K562 (cell line): ENCODE measurements around the gene GPR183. TPM values are rescaled to one million over a fixed set of nuclear protein-coding genes. Genes with fewer than 3 reads are reported as not detected.

Experiments
- ATAC-seq: fragments of 200-7000 bp; cut with Tn5 transposase; 3 replicates; pipeline ENCODE4 v1.9.1; 2020; ENCODE audit warnings: moderate library complexity
- BruUV-seq: library from RNA; stranded (reverse); fragments of 400-500 nt; replicated peaks from 2 replicates; lab custom pipeline; 2021; lab: Mats Ljungman, UMichigan
- CTCF ChIA-PET: fragments of 300-600 bp; formaldehyde crosslinking; extraction: SDS; loops from one replicate; lab custom pipeline; 2021; ENCODE audit warnings: low intra/inter-chr PET ratio; lab: Yijun Ruan, JAX
- POLR2A ChIA-PET: fragments of 300-600, 350-650 bp; sonication (Branson Sonifier 250); formaldehyde crosslinking; extraction: SDS; loops from one replicate; lab custom pipeline; 2021; ENCODE audit warnings: antibody characterized with exemption, inconsistent platforms; lab: Yijun Ruan, JAX
- DNase-seq, 4 experiments: peaks; one replicate each; pipeline versions ENCODE4 v3.0.0 to v3.0.0-alpha.2; 2011 to 2018; ENCODE audit warnings: low spot score in 3 of 4, mixed read lengths in 3 of 4; ENCODE audit errors: extremely low read depth in 1 of 4
- FAIRE-seq: peaks from 2 replicates; lab custom pipeline; 2011; peaks lifted over from hg19 to GRCh38; lab: Jason Lieb, UNC
- H2AFZ ChIP-seq: 2 replicates; pipeline ENCODE4 v1.6.0; 2011; ENCODE audit warnings: low read depth, low read length, control low read depth, inconsistent platforms
- H3K27ac ChIP-seq: fragments of 200-600 bp; 3 replicates; pipeline ENCODE4 v1.8.0; 2011; ENCODE audit warnings: low read depth, mild to moderate bottlenecking, control low read depth, inconsistent platforms, low read length, moderate library complexity, mixed read lengths; ENCODE audit errors: extremely low read depth
- H3K27me3 ChIP-seq, 2 experiments: fragments of 300-600 bp in 1 of 2; 2 replicates in 1 of 2; 3 replicates in 1 of 2; pipeline versions ENCODE4 v1.6.0 to v1.8.0; 2011; ENCODE audit warnings: inconsistent platforms in 2 of 2, low read length in 2 of 2, mild to moderate bottlenecking in 1 of 2, mixed read lengths in 1 of 2, moderate library complexity in 1 of 2; ENCODE audit not compliant: control insufficient read depth in 2 of 2, insufficient read depth in 2 of 2
- H3K36me3 ChIP-seq: fragments of 300-600 bp; 3 replicates; pipeline ENCODE4 v1.8.0; 2011; ENCODE audit warnings: mild to moderate bottlenecking, low read length, inconsistent platforms; ENCODE audit not compliant: control insufficient read depth, insufficient read depth
- H3K4me1 ChIP-seq, 2 experiments: fragments of 200-600 bp in 1 of 2; replicated peaks in 1 of 2; 2 replicates in 1 of 2; 3 replicates in 1 of 2; pipeline versions ENCODE4 v1.5.1 to v1.8.0; 2011; ENCODE audit warnings: inconsistent platforms in 2 of 2, low read length in 2 of 2, mild to moderate bottlenecking in 1 of 2, mixed read lengths in 1 of 2, moderate library complexity in 1 of 2; ENCODE audit not compliant: control insufficient read depth in 2 of 2, insufficient read depth in 2 of 2
- H3K4me2 ChIP-seq: 2 replicates; pipeline ENCODE4 v1.6.1; 2011; ENCODE audit warnings: low read length, control low read depth, inconsistent platforms, mixed read lengths; ENCODE audit not compliant: insufficient read depth
- H3K4me3 ChIP-seq: fragments of 200-600 bp; sonication (generic), shearing (Covaris generic); 2 replicates; pipeline ENCODE4 v1.5.1; 2016; ENCODE audit warnings: control low read depth, inconsistent platforms
- H3K79me2 ChIP-seq: fragments of 200-600 bp; 3 replicates; pipeline ENCODE4 v1.8.0; 2011; ENCODE audit warnings: low read length, inconsistent platforms; ENCODE audit not compliant: control insufficient read depth, insufficient read depth
- H3K9ac ChIP-seq, 2 experiments: 2 replicates each; pipeline versions ENCODE4 v1.6.0 to v1.6.1; 2011; ENCODE audit warnings: low read depth in 2 of 2, low read length in 2 of 2, control low read depth in 1 of 2, inconsistent platforms in 1 of 2, mild to moderate bottlenecking in 1 of 2, mixed read lengths in 1 of 2; ENCODE audit not compliant: insufficient read depth in 1 of 2
- H3K9me1 ChIP-seq: one replicate; pipeline ENCODE4 v1.6.0; 2011; ENCODE audit warnings: inconsistent platforms, mild to moderate bottlenecking, low read length, moderate library complexity; ENCODE audit not compliant: control insufficient read depth, insufficient read depth
- H3K9me3 ChIP-seq: replicated peaks from 2 replicates; pipeline ENCODE4 v1.5.1; 2011; ENCODE audit warnings: low read depth, low read length, inconsistent platforms; ENCODE audit not compliant: control insufficient read depth, insufficient read depth
- H4K20me1 ChIP-seq: replicated peaks from 2 replicates; pipeline ENCODE4 v1.6.1; 2011; ENCODE audit warnings: low read length, inconsistent platforms, mixed read lengths; ENCODE audit not compliant: control insufficient read depth, insufficient read depth
- CEBPB ChIP-seq: fragments of 450-650 bp; IDR thresholded peaks from 2 replicates; pipeline ENCODE4 v1.6.1; 2016; ENCODE audit warnings: missing genetic modification characterization, missing compliant biosample characterization
- ZNF830 ChIP-seq: fragments of 250-450 bp; sonication (Bioruptor Pico); IDR thresholded peaks from 2 replicates; pipeline ENCODE4 v1.5.0; 2021; ENCODE audit warnings: mild to moderate bottlenecking
- in situ Hi-C: fragments of 300-500 bp; cut with MboI; formaldehyde crosslinking; loops from 4 replicates; pipeline ENCODE4 v1.15.0; 2018; ENCODE audit warnings: inconsistent platforms, mixed read lengths
- intact Hi-C: fragments of 100-400 bp; cut with micrococcal nuclease; formaldehyde crosslinking; loops from 2 replicates; pipeline ENCODE4 v1.14.2; 2022
- polyA plus RNA-seq, 8 experiments: library from polyadenylated mRNA; depleted of rRNA in 4 of 8; stranded (reverse) in 5 of 8; unstranded in 3 of 8; fragments of >200 nt; fragmentation: Nextera tagmentation in 2 of 8; fragmentation: Illumina TruSeq in 1 of 8; extraction: Ambion mirVana in 2 of 8; extraction: Trizol in 1 of 8; gene quantifications; 2 replicates each; pipeline versions ENCODE4 v1.2.1 to v1.2.3, GENCODE V29; 2011 to 2014; ENCODE audit warnings: inconsistent platforms in 1 of 8, missing spikeins in 1 of 8
- total RNA-seq, 7 experiments: library from RNA; depleted of rRNA in 6 of 7; stranded (reverse); fragments of >200 nt in 6 of 7; fragmentation: Illumina TruSeq in 2 of 7; extraction: Trizol in 2 of 7; gene quantifications; 2 replicates each; pipeline versions ENCODE4 v1.2.1 to v1.2.3, GENCODE V29; 2011 to 2021; ENCODE audit warnings: low replicate concordance in 1 of 7
- TF ChIP-seq, protein P1 (sequence below): sonication (generic); formaldehyde crosslinking; IDR thresholded peaks from 2 replicates; pipeline ENCODE4 v1.8.1; 2022; ENCODE audit warnings: missing genetic modification reagents
- TF ChIP-seq, protein P2 (sequence below): fragments of 450-650 bp; IDR thresholded peaks from 2 replicates; pipeline ENCODE4 v1.6.1; 2014; ENCODE audit warnings: low read depth, mild to moderate bottlenecking, moderate library complexity, borderline replicate concordance

Gene GPR183
- total and polyA plus RNA-seq, 9 of the 15 experiments (the other 6 are each of a cell fraction or from before 2014, with no cell fraction given) = 1.3 to 10.2 (median 3.7) TPM

DNA sequence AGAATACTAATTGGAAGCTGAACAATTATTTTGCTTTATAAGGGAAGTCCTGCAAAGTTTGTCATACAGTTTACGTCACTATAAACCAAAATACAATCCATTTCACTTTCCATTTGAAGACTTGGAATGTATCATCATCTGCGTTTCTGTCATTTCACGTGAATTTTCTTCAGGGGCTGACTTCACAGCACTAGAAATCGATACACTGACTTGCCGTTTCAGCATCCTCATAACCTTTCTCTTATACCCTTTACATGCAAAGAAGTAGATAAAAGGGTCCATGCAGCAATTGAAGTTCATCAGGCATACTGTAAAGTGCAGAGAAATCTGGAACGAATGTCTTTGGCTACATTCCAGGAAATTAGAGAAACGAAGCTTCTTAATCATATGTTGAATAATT, 12.2 kb downstream of the GPR183 start (continued):
- TF ChIP-seq, protein P1, sequence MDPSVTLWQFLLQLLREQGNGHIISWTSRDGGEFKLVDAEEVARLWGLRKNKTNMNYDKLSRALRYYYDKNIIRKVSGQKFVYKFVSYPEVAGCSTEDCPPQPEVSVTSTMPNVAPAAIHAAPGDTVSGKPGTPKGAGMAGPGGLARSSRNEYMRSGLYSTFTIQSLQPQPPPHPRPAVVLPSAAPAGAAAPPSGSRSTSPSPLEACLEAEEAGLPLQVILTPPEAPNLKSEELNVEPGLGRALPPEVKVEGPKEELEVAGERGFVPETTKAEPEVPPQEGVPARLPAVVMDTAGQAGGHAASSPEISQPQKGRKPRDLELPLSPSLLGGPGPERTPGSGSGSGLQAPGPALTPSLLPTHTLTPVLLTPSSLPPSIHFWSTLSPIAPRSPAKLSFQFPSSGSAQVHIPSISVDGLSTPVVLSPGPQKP (CRISPR knock-in tag) = no peak

DNA sequence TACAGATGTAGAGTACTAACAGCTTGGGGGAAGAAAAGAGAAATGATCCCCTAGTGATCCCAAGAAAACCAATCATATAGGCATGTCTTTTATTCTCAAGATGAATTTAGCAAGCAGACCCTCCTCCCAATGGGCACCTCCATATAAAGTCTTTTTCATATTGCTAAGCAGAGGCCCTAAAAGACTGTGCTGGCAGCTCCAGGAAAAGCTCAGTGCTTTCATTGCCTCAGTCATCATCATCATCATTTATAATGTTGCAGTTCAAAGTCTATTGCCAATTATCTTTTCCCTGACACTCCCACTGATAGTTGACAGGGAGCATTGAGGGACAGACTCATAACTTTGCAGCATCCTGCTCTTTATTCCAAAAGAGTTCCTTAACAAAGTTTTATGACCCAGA, 13.0 kb downstream of the GPR183 start:
- no peaks in the 10 kb centered on the region for H3K27me3 ChIP-seq
- no peaks in the 10 kb centered on the region for H3K9me3 ChIP-seq
- H3K9ac ChIP-seq = no peak overlapping the region
- ChIA-PET POLR2A (interaction anchor here (1.4 kb wide), 1 partner anchor 8 kb away, joined by 5 read pairs; no protein-coding TSS in a partner anchor), CTCF (no interaction called here)
- no peak for FAIRE-seq
- H4K20me1 ChIP-seq = no peaks in the 10 kb centered on the region
- no TSS peak for BruUV-seq
- H3K4me3 ChIP-seq = no peak overlapping the region
- H3K36me3 ChIP-seq = peaks cover 14% of the 10 kb centered on the region
- in situ Hi-C loops (no loop called here), intact Hi-C loops (no loop called here)
- no peak overlapping the region for H2AFZ ChIP-seq
- no peaks in the 10 kb centered on the region for H3K9me1 ChIP-seq
- H3K4me1 ChIP-seq = peaks cover 0 to 3% of the 10 kb centered on the region in 2 experiments; a peak in 1 of 5 replicates
- H3K4me2 ChIP-seq = no peak overlapping the region
- TF ChIP-seq CEBPB (no peak), ZNF830 (CRISPR knock-in tag) (no peak)
- TF ChIP-seq, protein P2, sequence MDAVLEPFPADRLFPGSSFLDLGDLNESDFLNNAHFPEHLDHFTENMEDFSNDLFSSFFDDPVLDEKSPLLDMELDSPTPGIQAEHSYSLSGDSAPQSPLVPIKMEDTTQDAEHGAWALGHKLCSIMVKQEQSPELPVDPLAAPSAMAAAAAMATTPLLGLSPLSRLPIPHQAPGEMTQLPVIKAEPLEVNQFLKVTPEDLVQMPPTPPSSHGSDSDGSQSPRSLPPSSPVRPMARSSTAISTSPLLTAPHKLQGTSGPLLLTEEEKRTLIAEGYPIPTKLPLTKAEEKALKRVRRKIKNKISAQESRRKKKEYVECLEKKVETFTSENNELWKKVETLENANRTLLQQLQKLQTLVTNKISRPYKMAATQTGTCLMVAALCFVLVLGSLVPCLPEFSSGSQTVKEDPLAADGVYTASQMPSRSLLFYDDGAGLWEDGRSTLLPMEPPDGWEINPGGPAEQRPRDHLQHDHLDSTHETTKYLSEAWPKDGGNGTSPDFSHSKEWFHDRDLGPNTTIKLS = no peak
- no peak for ATAC-seq
- peaks cover 5% of the 10 kb centered on the region; the same call in 1 of the 3 replicates for H3K79me2 ChIP-seq
- H3K27ac ChIP-seq = no peak overlapping the region
- DNase-seq = no peak
